Panc1 (cell line): ENCODE results near the gene COMTD1. TPM values are rescaled to one million over a fixed set of nuclear protein-coding genes. Genes with fewer than 3 reads are reported as not detected.

Experiments
- ATAC-seq: fragments of 200-7000 bp; cut with Tn5 transposase; 2 replicates; pipeline ENCODE4 v1.9.1; 2020; ENCODE audit warnings: mild to moderate bottlenecking, moderate library complexity
- BruUV-seq: library from RNA; stranded (reverse); fragments of 400-500 nt; replicated peaks from 2 replicates; lab custom pipeline; 2021; lab: Mats Ljungman, UMichigan
- CTCF ChIA-PET: fragments of 300-600 bp; sonication (Branson Sonifier 250); formaldehyde crosslinking; loops from one replicate; lab custom pipeline; 2022; ENCODE audit warnings: antibody characterized with exemption; lab: Charles Lee
- POLR2A ChIA-PET: fragments of 300-600 bp; sonication (Branson Sonifier 250); formaldehyde crosslinking; loops from one replicate; lab custom pipeline; 2022; ENCODE audit warnings: antibody characterized with exemption; lab: Charles Lee
- DNase-seq: peaks from one replicate; pipeline ENCODE4 v3.0.0-alpha.2; 2010; ENCODE audit warnings: low read depth, low spot score
- H3K27ac ChIP-seq: 2 replicates; pipeline ENCODE4 v1.5.1; 2011; ENCODE audit warnings: mild to moderate bottlenecking, low read length, inconsistent platforms
- H3K27me3 ChIP-seq: fragments of 200-500 bp; sonication (Bioruptor generic); 2 replicates; pipeline ENCODE4 v1.6.0; 2014; ENCODE audit warnings: low read length, inconsistent platforms; ENCODE audit not compliant: control insufficient read depth, insufficient read depth
- H3K36me3 ChIP-seq: fragments of 200-500 bp; sonication (Bioruptor generic); 2 replicates; pipeline ENCODE4 v1.5.1; 2014; ENCODE audit warnings: inconsistent platforms, mild to moderate bottlenecking, low read length, moderate library complexity; ENCODE audit not compliant: control insufficient read depth, insufficient read depth
- H3K4me1 ChIP-seq: 2 replicates; pipeline ENCODE4 v1.5.1; 2011; ENCODE audit warnings: inconsistent platforms, mild to moderate bottlenecking, low read length, moderate library complexity; ENCODE audit not compliant: control insufficient read depth, insufficient read depth
- H3K4me3 ChIP-seq, 2 experiments: 2 replicates each; pipeline ENCODE4 v1.5.1; 2011 to 2012; ENCODE audit warnings: low read depth in 2 of 2, low read length in 2 of 2, mild to moderate bottlenecking in 2 of 2, inconsistent platforms in 1 of 2, moderate library complexity in 1 of 2
- H3K9me3 ChIP-seq: fragments of 200-500 bp; sonication (Bioruptor generic); 2 replicates; pipeline ENCODE4 v1.5.1; 2014; ENCODE audit warnings: low read depth, mild to moderate bottlenecking, inconsistent platforms, low read length, moderate library complexity; ENCODE audit not compliant: control insufficient read depth, insufficient read depth
- POLR2AphosphoS5 ChIP-seq: IDR thresholded peaks from 2 replicates; pipeline ENCODE4 v1.6.1; 2012; ENCODE audit warnings: mild to moderate bottlenecking, low read depth, low read length, moderate library complexity
- REST ChIP-seq, 2 experiments: IDR thresholded peaks; 2 replicates each; pipeline ENCODE4 v1.6.1; 2011 to 2012; ENCODE audit warnings: low read depth in 2 of 2, control low read depth in 1 of 2, low read length in 1 of 2, mild to moderate bottlenecking in 1 of 2, moderate library complexity in 1 of 2; ENCODE audit not compliant: insufficient read depth in 1 of 2
- SIN3A ChIP-seq: IDR thresholded peaks from 2 replicates; pipeline ENCODE4 v1.6.1; 2012; ENCODE audit warnings: low read depth, mild to moderate bottlenecking, low read length, moderate library complexity, borderline replicate concordance; ENCODE audit not compliant: insufficient read depth
- TCF7L2 ChIP-seq: IDR thresholded peaks from 2 replicates; pipeline ENCODE4 v1.6.1; 2011; ENCODE audit warnings: mild to moderate bottlenecking, low read depth, low read length, inconsistent platforms
- in situ Hi-C: cut with HindIII; loops from 2 replicates; pipeline ENCODE4 v1.10.0; 2016; ENCODE audit warnings: low sequenced_read_pairs, low pct_unique_long_range_greater_than_20kb
- intact Hi-C: fragments of 100-400 bp; cut with micrococcal nuclease; formaldehyde crosslinking; loops from one replicate; pipeline ENCODE4 v1.10.0; 2022; ENCODE audit not compliant: unreplicated experiment
- total RNA-seq: library from RNA; stranded (reverse); gene quantifications from one replicate; pipeline ENCODE4 v1.2.1, GENCODE V29; 2021; ENCODE audit not compliant: unreplicated experiment
- TF ChIP-seq, protein P1 (sequence below): fragments of 450-650 bp; IDR thresholded peaks from 2 replicates; pipeline ENCODE4 v1.5.1; 2017; ENCODE audit warnings: mild to moderate bottlenecking

Gene COMTD1
- total RNA-seq, 1 experiment from 2014 or later, result 32.8 TPM

DNA sequence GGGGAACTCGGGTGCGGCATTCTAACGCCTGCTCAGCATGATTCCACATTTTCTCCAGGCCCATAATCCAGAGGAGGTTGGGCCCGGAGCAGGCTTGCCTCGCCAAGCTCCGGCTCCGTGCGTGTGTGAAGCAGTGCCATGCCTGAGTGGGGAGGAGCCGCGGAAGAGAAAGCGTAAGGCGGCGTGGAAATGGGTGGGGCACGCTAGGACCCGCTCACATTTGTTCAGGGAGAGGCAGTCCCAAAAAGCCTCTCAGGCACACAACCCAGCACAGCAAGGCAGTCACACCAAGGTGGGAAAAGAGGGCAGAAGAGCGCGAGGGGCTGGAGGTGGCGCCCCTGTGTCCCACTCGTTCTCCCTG lies 25.9 kb downstream of the COMTD1 start:
- DNase-seq (no peak), ATAC-seq (peak; percentile 83)
- BruUV-seq, result TSS peak; percentile 95
- Histone ChIP-seq H3K9me3 (no peaks in the 10 kb centered on the region), H3K4me1 (peaks cover 14% of the 10 kb centered on the region; the same call in 1 of the 2 replicates), H3K27me3 (no peaks in the 10 kb centered on the region), H3K36me3 (peaks cover 25% of the 10 kb centered on the region), H3K4me3 (peak overlapping the region; percentile 94), H3K27ac (peak overlapping the region; percentile 99)
- POLR2A ChIA-PET, result interaction anchor here (0.6 to 1.4 kb wide), 3 partner anchors 22 to 25 kb away, joined by 4 to 7 read pairs (median 4); no protein-coding TSS in a partner anchor
- intact Hi-C loops (no loop called here), in situ Hi-C loops (no loop called here)
- CTCF ChIA-PET, result interaction anchor here (0.5 to 1.2 kb wide), 4 partner anchors 15 to 22 kb away, joined by 3 to 8 read pairs (median 4); no protein-coding TSS in a partner anchor
- TF ChIP-seq TCF7L2 (no peak), POLR2AphosphoS5 (no peak), SIN3A (no peak), REST (IDR thresholded peaks at IDR 0.05; ENCODE audit: insufficient read depth in 1 of 2, low read depth in 2 of 2, low read length in 1 of 2) (no peak)
- TF ChIP-seq, protein P1, sequence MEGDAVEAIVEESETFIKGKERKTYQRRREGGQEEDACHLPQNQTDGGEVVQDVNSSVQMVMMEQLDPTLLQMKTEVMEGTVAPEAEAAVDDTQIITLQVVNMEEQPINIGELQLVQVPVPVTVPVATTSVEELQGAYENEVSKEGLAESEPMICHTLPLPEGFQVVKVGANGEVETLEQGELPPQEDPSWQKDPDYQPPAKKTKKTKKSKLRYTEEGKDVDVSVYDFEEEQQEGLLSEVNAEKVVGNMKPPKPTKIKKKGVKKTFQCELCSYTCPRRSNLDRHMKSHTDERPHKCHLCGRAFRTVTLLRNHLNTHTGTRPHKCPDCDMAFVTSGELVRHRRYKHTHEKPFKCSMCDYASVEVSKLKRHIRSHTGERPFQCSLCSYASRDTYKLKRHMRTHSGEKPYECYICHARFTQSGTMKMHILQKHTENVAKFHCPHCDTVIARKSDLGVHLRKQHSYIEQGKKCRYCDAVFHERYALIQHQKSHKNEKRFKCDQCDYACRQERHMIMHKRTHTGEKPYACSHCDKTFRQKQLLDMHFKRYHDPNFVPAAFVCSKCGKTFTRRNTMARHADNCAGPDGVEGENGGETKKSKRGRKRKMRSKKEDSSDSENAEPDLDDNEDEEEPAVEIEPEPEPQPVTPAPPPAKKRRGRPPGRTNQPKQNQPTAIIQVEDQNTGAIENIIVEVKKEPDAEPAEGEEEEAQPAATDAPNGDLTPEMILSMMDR, result no peak

GRCh38 chr10:75209086-75209920 lies 26.5 kb downstream of the COMTD1 start:
- in situ Hi-C loops, result no loop called here

More at GRCh38 chr10:75209086-75209920, 26.5 kb downstream of the COMTD1 start:
- H3K4me1 ChIP-seq, result peaks cover 14% of the 10 kb centered on the region; the same call in 1 of the 2 replicates
- CTCF ChIA-PET, result interaction anchor here (0.5 to 1.2 kb wide), 3 partner anchors 14 to 22 kb away, joined by 3 to 8 read pairs (median 4); no protein-coding TSS in a partner anchor
- H3K27ac ChIP-seq, result peak overlapping the region; percentile 99
- H3K36me3 ChIP-seq, result peaks cover 24% of the 10 kb centered on the region
- no peaks in the 10 kb centered on the region for H3K27me3 ChIP-seq
- no peak for TF ChIP-seq POLR2AphosphoS5
- TF ChIP-seq REST (IDR thresholded peaks at IDR 0.05; ENCODE audit: insufficient read depth in 1 of 2, low read depth in 2 of 2, low read length in 1 of 2), result no peak
- TF ChIP-seq, protein P1, result no peak
- TF ChIP-seq TCF7L2, result no peak
- no peak for TF ChIP-seq SIN3A
- ATAC-seq (no peak; the same call in 1 of the 2 replicates), DNase-seq (no peak)
- H3K4me3 ChIP-seq, result peak overlapping the region; percentile 94
- H3K9me3 ChIP-seq, result no peaks in the 10 kb centered on the region
- intact Hi-C loops, result no loop called here
- BruUV-seq, result no TSS peak
- POLR2A ChIA-PET, result interaction anchor here (0.6 to 1.4 kb wide), 3 partner anchors 23 to 26 kb away, joined by 4 to 7 read pairs (median 4); no protein-coding TSS in a partner anchor
